HCT116 (cell line): ENCODE data around the gene CELF4. TPM values are rescaled to one million over a fixed set of nuclear protein-coding genes. Genes with fewer than 3 reads are reported as not detected.

ENCODE experiments used
- ATAC-seq: fragments of 200-7000 bp; cut with Tn5 transposase; 2 replicates; pipeline ENCODE4 v1.9.1; 2020; ENCODE audit warnings: mild to moderate bottlenecking, moderate library complexity
- BruUV-seq: library from RNA; stranded (reverse); fragments of 400-500 nt; replicated peaks from 2 replicates; lab custom pipeline; 2021; lab: Mats Ljungman, UMichigan
- CTCF ChIA-PET: fragments of 300-600 bp; sonication (Branson Sonifier 250); formaldehyde crosslinking; loops from one replicate; lab custom pipeline; 2021; ENCODE audit warnings: antibody characterized with exemption; lab: Charles Lee
- POLR2A ChIA-PET: fragments of 300-600, 350-600 bp; sonication (Branson Sonifier 250); formaldehyde crosslinking; loops from one replicate; lab custom pipeline; 2021; ENCODE audit warnings: antibody characterized with exemption; lab: Charles Lee
- RAD21 ChIA-PET, 2 experiments: fragments of 300-600 bp; sonication (Branson Sonifier 250); formaldehyde crosslinking; loops; one replicate each; lab custom pipeline; 2023; ENCODE audit warnings: low total read pairs in 2 of 2; ENCODE audit not compliant: uncharacterized antibody in 2 of 2, unreplicated experiment in 2 of 2, low non-redundant PET in 1 of 2; lab: Charles Lee
- DNase-seq: peaks from one replicate; pipeline ENCODE4 v3.0.0-alpha.2; 2010; ENCODE audit warnings: low read depth, low spot score
- H2AFZ ChIP-seq: fragments of 200-600 bp; shearing (Covaris generic), sonication (generic); 2 replicates; pipeline ENCODE4 v1.6.1; 2017; ENCODE audit warnings: low read depth, mixed run types, mixed read lengths, antibody characterized with exemption, low read length; ENCODE audit not compliant: poor library complexity, severe bottlenecking
- H3K27ac ChIP-seq: 2 replicates; pipeline ENCODE4 v1.5.1; 2012; ENCODE audit warnings: low read depth, low read length
- H3K27me3 ChIP-seq: fragments of 200-600 bp; sonication (generic); 2 replicates; pipeline ENCODE4 v1.6.1; 2016; ENCODE audit warnings: mixed run types, low read length, mixed read lengths; ENCODE audit not compliant: insufficient read depth
- H3K36me3 ChIP-seq, 2 experiments: fragments of 200-500 bp in 1 of 2; fragments of 200-600 bp in 1 of 2; sonication (Bioruptor generic) in 1 of 2; sonication (generic) in 1 of 2; 2 replicates each; pipeline versions ENCODE4 v1.5.1 to v1.6.1; 2014 to 2016; ENCODE audit warnings: low read length in 2 of 2, inconsistent platforms in 1 of 2, mixed read lengths in 1 of 2, mixed run types in 1 of 2; ENCODE audit not compliant: insufficient read depth in 2 of 2, control insufficient read depth in 1 of 2
- H3K4me1 ChIP-seq, 2 experiments: fragments of 200-600 bp in 1 of 2; sonication (generic) in 1 of 2; 2 replicates each; pipeline versions ENCODE4 v1.5.1 to v1.6.1; 2012 to 2017; ENCODE audit warnings: low read length in 2 of 2, inconsistent platforms in 1 of 2, mild to moderate bottlenecking in 1 of 2, mixed read lengths in 1 of 2, mixed run types in 1 of 2, moderate library complexity in 1 of 2; ENCODE audit not compliant: insufficient read depth in 2 of 2, control insufficient read depth in 1 of 2
- H3K4me2 ChIP-seq: fragments of 200-600 bp; sonication (generic); 2 replicates; pipeline ENCODE4 v1.6.1; 2017; ENCODE audit warnings: mixed run types, low read length, mixed read lengths
- H3K4me3 ChIP-seq, 2 experiments: fragments of 200-600 bp in 1 of 2; sonication (generic) in 1 of 2; replicated peaks in 1 of 2; 2 replicates each; pipeline ENCODE4 v1.5.1; 2011 to 2016; ENCODE audit warnings: low read length in 2 of 2, control low read depth in 1 of 2, low read depth in 1 of 2, mild to moderate bottlenecking in 1 of 2, mixed read lengths in 1 of 2, mixed run types in 1 of 2
- H3K79me2 ChIP-seq: fragments of 200-600 bp; sonication (generic); 2 replicates; pipeline ENCODE4 v1.6.1; 2017; ENCODE audit warnings: mild to moderate bottlenecking, mixed run types, low read length, moderate library complexity, mixed read lengths; ENCODE audit not compliant: insufficient read depth
- H3K9ac ChIP-seq: fragments of 200-600 bp; sonication (generic); 2 replicates; pipeline ENCODE4 v1.6.1; 2016; ENCODE audit warnings: low read length, mixed read lengths
- H3K9me2 ChIP-seq: fragments of 200-600 bp; sonication (generic), shearing (Covaris generic); 2 replicates; pipeline ENCODE4 v1.6.1; 2017; ENCODE audit warnings: mixed run types, mild to moderate bottlenecking, moderate library complexity; ENCODE audit not compliant: insufficient read depth
- H3K9me3 ChIP-seq, 2 experiments: fragments of 200-500 bp in 1 of 2; fragments of 200-600 bp in 1 of 2; sonication (Bioruptor generic) in 1 of 2; sonication (generic) in 1 of 2; 2 replicates each; pipeline ENCODE4 v1.6.1; 2014 to 2017; ENCODE audit warnings: low read length in 2 of 2, mixed read lengths in 2 of 2, inconsistent platforms in 1 of 2, low read depth in 1 of 2, mild to moderate bottlenecking in 1 of 2, mixed run types in 1 of 2, moderate library complexity in 1 of 2; ENCODE audit not compliant: control insufficient read depth in 1 of 2, insufficient read depth in 1 of 2
- H4K20me1 ChIP-seq: fragments of 200-600 bp; sonication (generic), shearing (Covaris generic); 2 replicates; pipeline ENCODE4 v1.6.1; 2017; ENCODE audit warnings: mixed run types, mild to moderate bottlenecking, moderate library complexity; ENCODE audit not compliant: insufficient read depth
- CBX3 ChIP-seq: IDR thresholded peaks from 2 replicates; pipeline ENCODE4 v1.6.1; 2012; ENCODE audit warnings: low read depth
- CEBPB ChIP-seq: IDR thresholded peaks from 2 replicates; pipeline ENCODE4 v1.6.1; 2012; ENCODE audit warnings: low read depth
- CTCF ChIP-seq, 3 experiments: fragments of 200-600 bp in 1 of 3; sonication (generic) in 1 of 3; IDR thresholded peaks in 2 of 3; conservative IDR thresholded peaks in 1 of 3; 2 replicates each; pipeline ENCODE4 v1.5.1; 2012 to 2017; ENCODE audit warnings: low read depth in 2 of 3, low read length in 2 of 3, antibody characterized with exemption in 1 of 3, borderline replicate concordance in 1 of 3, control low read depth in 1 of 3, mild to moderate bottlenecking in 1 of 3, mixed read lengths in 1 of 3, mixed run types in 1 of 3, moderate library complexity in 1 of 3; ENCODE audit not compliant: insufficient read depth in 1 of 3
- EGR1 ChIP-seq: IDR thresholded peaks from 2 replicates; pipeline ENCODE4 v1.6.1; 2012; ENCODE audit warnings: low read depth
- ELF1 ChIP-seq: IDR thresholded peaks from 2 replicates; pipeline ENCODE4 v1.6.1; 2012; ENCODE audit warnings: low read depth, borderline replicate concordance
- EZH2 ChIP-seq: fragments of 200-600 bp; sonication (generic); IDR thresholded peaks from 2 replicates; pipeline ENCODE4 v1.6.1; 2017; ENCODE audit warnings: antibody characterized with exemption, mixed run types
- EZH2phosphoT487 ChIP-seq: fragments of 200-600 bp; IDR thresholded peaks from 2 replicates; pipeline ENCODE4 v1.6.1; 2018; ENCODE audit warnings: antibody characterized with exemption, borderline replicate concordance
- FOSL1 ChIP-seq: IDR thresholded peaks from 2 replicates; pipeline ENCODE4 v1.6.1; 2012; ENCODE audit warnings: low read depth
- POLR2A ChIP-seq: IDR thresholded peaks from 2 replicates; pipeline ENCODE4 v1.7.0; 2011; ENCODE audit warnings: borderline replicate concordance; ENCODE audit not compliant: insufficient read depth, insufficient read length; ENCODE audit errors: extremely low read depth
- RAD21 ChIP-seq: IDR thresholded peaks from 2 replicates; pipeline ENCODE4 v1.6.1; 2012; ENCODE audit warnings: low read depth, mild to moderate bottlenecking
- REST ChIP-seq: IDR thresholded peaks from 2 replicates; pipeline ENCODE4 v1.6.1; 2012; ENCODE audit warnings: low read depth
- SIN3A ChIP-seq: IDR thresholded peaks from 2 replicates; pipeline ENCODE4 v1.6.1; 2012; ENCODE audit warnings: low read depth
- SP1 ChIP-seq: IDR thresholded peaks from 2 replicates; pipeline ENCODE4 v1.6.1; 2012; ENCODE audit warnings: low read depth
- SRF ChIP-seq: IDR thresholded peaks from 2 replicates; pipeline ENCODE4 v1.6.1; 2012; ENCODE audit warnings: low read depth
- TCF7L2 ChIP-seq: IDR thresholded peaks from 2 replicates; pipeline ENCODE4 v1.7.0; 2011; ENCODE audit warnings: borderline replicate concordance, inconsistent platforms; ENCODE audit not compliant: insufficient read depth, insufficient read length; ENCODE audit errors: extremely low read depth
- YY1 ChIP-seq: IDR thresholded peaks from 2 replicates; pipeline ENCODE4 v1.6.1; 2011; ENCODE audit warnings: low read length, low read depth, moderate library complexity, mild to moderate bottlenecking; ENCODE audit not compliant: insufficient replicate concordance; ENCODE audit errors: extremely low read depth
- ZFX ChIP-seq: fragments of 450-650 bp; IDR thresholded peaks from 2 replicates; pipeline ENCODE4 v1.6.1; 2017
- ZNF274 ChIP-seq: fragments of 200-500 bp; sonication (Bioruptor generic); IDR thresholded peaks from 2 replicates; pipeline ENCODE4 v1.6.1; 2014; ENCODE audit warnings: mild to moderate bottlenecking, low read depth, low read length, inconsistent platforms
- intact Hi-C: fragments of 100-400 bp; cut with micrococcal nuclease; formaldehyde crosslinking; loops from 2 replicates; pipeline ENCODE4 v1.10.0; 2022
- total RNA-seq: library from RNA; stranded (reverse); gene quantifications from one replicate; pipeline ENCODE4 v1.2.1, GENCODE V29; 2021; ENCODE audit not compliant: unreplicated experiment
- TF ChIP-seq, protein P1 (sequence below): IDR thresholded peaks from 2 replicates; pipeline ENCODE4 v1.6.1; 2012

Gene CELF4
- total RNA-seq, 1 experiment from 2014 or later: not detected

- H3K27me3 ChIP-seq: peaks cover 21% of the 10 kb centered on the region; the same call in 1 of the 2 replicates
- H3K9me3 ChIP-seq: no peaks in the 10 kb centered on the region
- no peaks in the 10 kb centered on the region for H3K9me2 ChIP-seq
- intact Hi-C loops: loop anchor here (2.0 kb wide), 1 partner anchor 399 kb away; no protein-coding TSS in a partner anchor
- H2AFZ ChIP-seq: no peak overlapping the region
- no peaks in the 10 kb centered on the region for H3K4me1 ChIP-seq
- no peaks in the 10 kb centered on the region for H3K36me3 ChIP-seq
- H3K27ac ChIP-seq: no peak overlapping the region
- no peaks in the 10 kb centered on the region for H3K79me2 ChIP-seq
- no TSS peak for BruUV-seq
- H3K9ac ChIP-seq: no peak overlapping the region
- no peak for ATAC-seq
- RAD21 ChIA-PET: no interaction called here
- no peaks in the 10 kb centered on the region for H4K20me1 ChIP-seq
- H3K4me3 ChIP-seq: no peak overlapping the region
- TF ChIP-seq TCF7L2 (no peak), EZH2 (no peak), ELF1 (no peak), CTCF (IDR thresholded peaks at IDR 0.05 in 2 of 3, conservative IDR thresholded peaks at IDR 0.05 in 1 of 3; ENCODE audit: borderline replicate concordance in 1 of 3, insufficient read depth in 1 of 3, low read depth in 2 of 3, low read length in 2 of 3) (no peak), ZFX (no peak), SIN3A (no peak), ZNF274 (no peak), CBX3 (no peak), SRF (no peak), EGR1 (no peak), EZH2phosphoT487 (no peak), POLR2A (no peak), CEBPB (no peak), SP1 (no peak), YY1 (no peak), RAD21 (no peak), REST (no peak), FOSL1 (no peak)
- TF ChIP-seq, protein P1, sequence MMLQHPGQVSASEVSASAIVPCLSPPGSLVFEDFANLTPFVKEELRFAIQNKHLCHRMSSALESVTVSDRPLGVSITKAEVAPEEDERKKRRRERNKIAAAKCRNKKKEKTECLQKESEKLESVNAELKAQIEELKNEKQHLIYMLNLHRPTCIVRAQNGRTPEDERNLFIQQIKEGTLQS: no peak
- TF ChIP-seq, all 23 proteins: peak for 0
- ChIA-PET CTCF (interaction anchor here (1.9 kb wide), 1 partner anchor 399 kb away, joined by 7 read pairs; no protein-coding TSS in a partner anchor), POLR2A (no interaction called here)
- no peak overlapping the region for H3K4me2 ChIP-seq
- DNase-seq: no peak
Measured at GRCh38 chr18:37341473-37342086, 224.0 kb downstream of the CELF4 start.
